Chondrocyte (in vitro differentiated cells): ENCODE data around the gene DAB2IP. TPM values are rescaled to one million over a fixed set of nuclear protein-coding genes. Genes with fewer than 3 reads are reported as not detected.

ENCODE experiments used
- DNase-seq: peaks from one replicate; pipeline ENCODE4 v3.0.0; 2021; ENCODE audit warnings: mixed read lengths, low spot score
- H3K27ac Mint-ChIP-seq: one replicate; pipeline ENCODE4 v1.8.0; 2021; ENCODE audit warnings: mild to moderate bottlenecking, moderate library complexity, mixed read lengths; ENCODE audit not compliant: unreplicated experiment
- H3K27me3 Mint-ChIP-seq: 2 replicates; pipeline ENCODE4 v1.8.0; 2021; ENCODE audit warnings: low read depth, mixed read lengths
- H3K36me3 Mint-ChIP-seq: 2 replicates; pipeline ENCODE4 v1.8.0; 2021; ENCODE audit warnings: low read depth, mixed read lengths
- H3K4me1 Mint-ChIP-seq: 2 replicates; pipeline ENCODE4 v1.8.0; 2021; ENCODE audit warnings: low read depth, mild to moderate bottlenecking, mixed read lengths
- H3K4me3 Mint-ChIP-seq: one replicate; pipeline ENCODE4 v1.8.0; 2021; ENCODE audit warnings: mild to moderate bottlenecking, moderate library complexity, mixed read lengths; ENCODE audit not compliant: unreplicated experiment
- H3K9me3 Mint-ChIP-seq: 2 replicates; pipeline ENCODE4 v1.8.0; 2021; ENCODE audit warnings: low read depth, mixed read lengths
- total RNA-seq: library from RNA; stranded (reverse); gene quantifications from 3 replicates; pipeline ENCODE4 v1.2.1, GENCODE V29; 2021
- TF ChIP-seq, protein P1 (sequence below): fragments of 200-600 bp; sonication (generic); IDR thresholded peaks from 2 replicates; pipeline ENCODE4 v1.5.0; 2021; ENCODE audit warnings: antibody characterized with exemption, mild to moderate bottlenecking, moderate library complexity

The DAB2IP gene
- total RNA-seq, 1 donor from 2014 or later: 58.5 TPM

DNA sequence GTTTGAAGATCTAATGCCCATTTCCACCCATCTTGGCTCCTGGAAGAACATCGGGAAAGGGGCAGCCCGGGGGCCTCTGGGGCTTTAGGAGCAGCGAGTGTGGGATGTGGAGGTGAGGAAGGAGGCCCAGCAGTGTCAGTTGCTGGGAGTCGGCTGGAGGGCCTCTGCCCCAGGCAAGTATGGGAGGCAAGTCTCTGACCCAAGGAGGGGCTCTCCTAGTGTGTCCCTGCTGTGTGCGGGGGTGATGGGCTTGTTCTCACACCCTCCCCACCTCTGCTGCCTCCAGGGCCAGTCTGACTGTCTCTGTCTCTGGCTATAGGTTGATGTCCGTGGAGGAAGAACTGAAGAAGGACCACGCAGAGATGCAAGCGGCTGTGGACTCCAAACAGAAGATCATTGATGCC is 129.7 kb downstream of the DAB2IP start:
- Mint-ChIP-seq H3K27me3 (no peaks in the 10 kb centered on the region), H3K4me3 (no peak overlapping the region), H3K36me3 (peaks cover 54% of the 10 kb centered on the region), H3K4me1 (peaks cover 25% of the 10 kb centered on the region), H3K27ac (no peak overlapping the region), H3K9me3 (peaks cover 10% of the 10 kb centered on the region)
- TF ChIP-seq, protein P1, sequence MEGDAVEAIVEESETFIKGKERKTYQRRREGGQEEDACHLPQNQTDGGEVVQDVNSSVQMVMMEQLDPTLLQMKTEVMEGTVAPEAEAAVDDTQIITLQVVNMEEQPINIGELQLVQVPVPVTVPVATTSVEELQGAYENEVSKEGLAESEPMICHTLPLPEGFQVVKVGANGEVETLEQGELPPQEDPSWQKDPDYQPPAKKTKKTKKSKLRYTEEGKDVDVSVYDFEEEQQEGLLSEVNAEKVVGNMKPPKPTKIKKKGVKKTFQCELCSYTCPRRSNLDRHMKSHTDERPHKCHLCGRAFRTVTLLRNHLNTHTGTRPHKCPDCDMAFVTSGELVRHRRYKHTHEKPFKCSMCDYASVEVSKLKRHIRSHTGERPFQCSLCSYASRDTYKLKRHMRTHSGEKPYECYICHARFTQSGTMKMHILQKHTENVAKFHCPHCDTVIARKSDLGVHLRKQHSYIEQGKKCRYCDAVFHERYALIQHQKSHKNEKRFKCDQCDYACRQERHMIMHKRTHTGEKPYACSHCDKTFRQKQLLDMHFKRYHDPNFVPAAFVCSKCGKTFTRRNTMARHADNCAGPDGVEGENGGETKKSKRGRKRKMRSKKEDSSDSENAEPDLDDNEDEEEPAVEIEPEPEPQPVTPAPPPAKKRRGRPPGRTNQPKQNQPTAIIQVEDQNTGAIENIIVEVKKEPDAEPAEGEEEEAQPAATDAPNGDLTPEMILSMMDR: no peak
- no peak for DNase-seq

DNA sequence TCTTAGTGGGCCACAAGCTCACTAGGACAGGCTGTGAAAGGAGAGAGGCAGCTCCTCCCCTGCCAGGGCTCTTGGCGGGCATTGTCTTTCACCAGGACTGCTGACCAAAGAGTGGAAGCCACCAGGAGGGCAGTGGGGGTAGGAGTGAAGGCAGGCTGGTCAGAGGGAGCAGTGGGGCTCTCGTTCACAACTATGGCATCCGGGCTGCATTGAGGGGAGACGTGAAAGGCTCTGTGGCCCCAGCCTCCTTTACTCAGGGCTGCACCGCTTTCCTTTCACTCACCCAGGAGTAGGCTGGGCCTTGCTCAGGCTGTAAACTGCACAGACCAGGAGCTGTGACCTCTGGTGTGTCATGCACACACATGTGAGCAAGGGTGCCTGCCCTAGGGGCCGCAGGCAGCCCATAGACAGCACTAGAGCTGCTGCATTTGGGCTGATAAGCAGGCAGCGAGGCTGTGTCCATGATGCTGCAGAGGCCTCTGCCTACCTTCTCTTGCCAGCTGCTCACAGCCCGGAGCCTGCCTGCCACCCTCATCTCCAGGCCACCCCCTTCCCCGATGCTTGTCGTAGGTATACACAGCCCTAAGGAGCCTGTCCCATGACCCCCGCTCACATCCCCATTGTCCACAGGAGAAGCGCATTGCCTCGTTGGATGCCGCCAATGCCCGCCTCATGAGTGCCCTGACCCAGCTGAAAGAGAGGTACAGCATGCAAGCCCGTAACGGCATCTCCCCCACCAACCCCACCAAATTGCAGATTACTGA is 130.4 kb downstream of the DAB2IP start:
- no peaks in the 10 kb centered on the region for H3K27me3 Mint-ChIP-seq
- TF ChIP-seq, protein P1: no peak
- H3K27ac Mint-ChIP-seq: no peak overlapping the region
- H3K9me3 Mint-ChIP-seq: peaks cover 10% of the 10 kb centered on the region
- peak; percentile 84 for DNase-seq
- H3K4me3 Mint-ChIP-seq: no peak overlapping the region
- H3K4me1 Mint-ChIP-seq: peaks cover 25% of the 10 kb centered on the region
- peaks cover 48% of the 10 kb centered on the region for H3K36me3 Mint-ChIP-seq

DNA sequence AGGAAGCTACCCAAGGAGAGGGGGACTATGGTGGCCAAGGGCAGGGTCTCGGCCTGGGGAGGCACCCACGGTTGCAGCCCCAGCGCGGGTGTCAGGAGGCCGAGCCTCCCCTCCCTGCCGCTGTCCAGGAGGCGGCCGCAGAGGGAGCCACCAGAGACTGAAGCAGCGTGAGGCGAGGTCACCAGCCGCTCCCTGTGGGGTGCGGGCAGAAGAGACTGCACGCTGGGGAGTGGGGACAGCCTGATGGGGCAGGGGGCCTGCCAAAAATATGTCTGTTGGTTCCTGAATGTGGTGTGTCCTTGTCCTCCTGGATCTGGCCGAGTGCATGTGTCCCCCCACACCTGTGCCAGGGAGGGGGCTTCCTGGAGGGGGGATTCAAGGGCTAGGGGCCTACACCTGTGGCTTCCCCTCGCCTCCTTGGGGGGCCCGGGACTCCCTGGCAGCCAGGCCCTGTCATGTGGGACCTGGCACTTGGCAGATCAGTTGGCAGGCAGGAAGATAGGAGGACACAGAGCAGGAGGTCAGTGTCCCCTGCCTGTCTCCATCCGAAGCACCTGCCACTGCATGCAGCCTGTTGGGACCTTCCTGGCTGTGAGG is 131.2 kb downstream of the DAB2IP start:
- no peaks in the 10 kb centered on the region for H3K27me3 Mint-ChIP-seq
- peaks cover 41% of the 10 kb centered on the region for H3K36me3 Mint-ChIP-seq
- peaks cover 6% of the 10 kb centered on the region for H3K9me3 Mint-ChIP-seq
- no peak for DNase-seq
- TF ChIP-seq, protein P1: no peak
- H3K4me3 Mint-ChIP-seq: no peak overlapping the region
- H3K27ac Mint-ChIP-seq: no peak overlapping the region
- peaks cover 25% of the 10 kb centered on the region for H3K4me1 Mint-ChIP-seq

DNA sequence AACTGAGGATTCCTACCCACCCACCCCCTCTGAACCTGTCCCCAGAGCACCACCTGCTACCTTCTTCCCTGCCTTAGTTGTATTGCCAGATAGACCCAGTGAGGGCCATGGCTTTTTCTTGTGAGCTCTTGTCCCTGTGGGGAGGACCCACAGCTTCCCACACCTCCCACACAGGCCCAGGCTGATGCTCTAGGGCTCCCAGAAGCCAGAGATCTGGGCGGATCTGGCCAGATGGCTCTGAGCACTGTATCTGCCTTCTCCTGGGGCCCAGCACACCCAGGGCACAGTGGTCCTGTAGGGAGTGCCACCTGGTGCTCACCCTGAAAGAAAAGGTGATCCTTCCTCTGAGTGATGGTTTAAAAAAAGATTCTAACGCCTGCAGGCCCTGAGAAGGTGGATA is 131.7 kb downstream of the DAB2IP start:
- H3K4me1 Mint-ChIP-seq: peaks cover 25% of the 10 kb centered on the region
- TF ChIP-seq, protein P1: no peak
- H3K9me3 Mint-ChIP-seq: peaks cover 3% of the 10 kb centered on the region

DNA sequence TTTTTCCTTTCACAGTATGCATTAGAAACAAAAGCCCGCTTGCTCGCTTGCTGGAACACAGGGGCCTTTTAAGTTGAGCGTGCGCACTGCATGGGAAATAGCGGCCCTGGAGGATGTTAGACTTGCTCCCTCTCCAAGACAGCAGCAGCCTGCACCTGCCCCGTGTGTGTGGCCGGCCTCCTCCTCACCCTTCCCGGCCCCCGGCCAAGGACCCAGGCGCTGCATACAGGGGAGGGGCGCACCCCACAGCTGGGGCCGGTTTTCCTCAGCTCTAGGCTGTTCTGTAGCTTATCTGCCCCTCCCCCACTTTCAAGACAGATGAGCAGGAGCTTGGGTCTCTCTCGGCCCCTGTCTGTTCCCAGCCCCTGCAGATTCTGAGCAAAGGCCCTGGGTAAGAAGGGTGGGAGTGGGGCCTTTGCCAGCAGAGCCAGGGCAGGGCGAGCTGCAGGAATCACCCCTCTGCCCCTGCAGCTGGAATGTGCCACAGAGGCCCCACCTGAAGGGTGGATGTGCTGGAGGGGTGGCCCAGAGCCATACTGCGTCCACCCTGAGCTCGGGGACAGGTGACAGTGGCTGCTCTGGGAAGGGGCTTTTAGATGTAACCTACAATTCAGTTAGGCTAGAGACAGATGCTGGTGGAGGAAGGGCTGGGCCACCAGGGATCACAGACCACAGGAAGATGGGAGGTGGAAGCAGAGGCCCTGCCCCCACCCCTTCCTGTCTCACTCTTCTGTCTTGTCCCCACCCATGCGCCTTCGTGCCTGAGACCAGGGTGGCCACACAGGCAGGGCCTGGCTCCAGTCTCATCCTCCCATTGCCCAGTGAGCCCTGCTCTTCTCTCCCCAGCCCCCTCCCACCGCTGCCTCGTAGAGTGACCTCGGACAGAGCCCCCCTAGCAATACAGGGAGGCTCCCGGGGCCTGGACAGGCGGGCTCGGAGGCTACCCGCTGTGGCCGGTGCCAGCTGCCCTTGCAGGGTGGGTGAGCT is 132.4 kb downstream of the DAB2IP start:
- Mint-ChIP-seq H3K36me3 (peaks cover 33% of the 10 kb centered on the region), H3K27ac (no peak overlapping the region), H3K4me3 (no peak overlapping the region), H3K9me3 (no peaks in the 10 kb centered on the region), H3K27me3 (no peaks in the 10 kb centered on the region), H3K4me1 (peaks cover 20% of the 10 kb centered on the region)
- peak; percentile 77 for DNase-seq
- TF ChIP-seq, protein P1: no peak

More for the DNA sequence above, 131.7 kb downstream of the DAB2IP start:
- Mint-ChIP-seq H3K36me3 (peaks cover 37% of the 10 kb centered on the region), H3K27ac (no peak overlapping the region), H3K4me3 (no peak overlapping the region), H3K27me3 (no peaks in the 10 kb centered on the region)
- no peak for DNase-seq
